ENCODE measurements around the gene TSSK6. TPM values are rescaled to one million over a fixed set of nuclear protein-coding genes. Genes with fewer than 3 reads are reported as not detected.

Gene TSSK6
- total and polyA plus RNA-seq, 3 donors from 2014 or later: 117 to 722 (median 125) TPM

GRCh38 chr19:19540715-19541515 lies 25.6 kb upstream of the TSSK6 start:
- no peak overlapping the region for H3K27ac ChIP-seq
- H3K36me3 ChIP-seq (ENCODE audit: low read depth, missing control alignments): no peaks in the 10 kb centered on the region
- TF ChIP-seq POLR2A (IDR thresholded peaks at IDR 0.05): no peak
- H3K9me3 ChIP-seq: no peaks in the 10 kb centered on the region
- 0 to 4% methylated on average over 8 to 34 of the region's 45 CpGs for WGBS, 2 donors
- intact Hi-C loops (cut with DNase I; ENCODE audit: low total_unique reads): no loop called here
- peak overlapping the region; percentile 25 to 33 for H3K4me3 ChIP-seq
- DNase-seq: peak; percentile 69
- no peaks in the 10 kb centered on the region for H3K27me3 ChIP-seq
- H3K4me1 ChIP-seq: peaks cover 12% of the 10 kb centered on the region

DNA sequence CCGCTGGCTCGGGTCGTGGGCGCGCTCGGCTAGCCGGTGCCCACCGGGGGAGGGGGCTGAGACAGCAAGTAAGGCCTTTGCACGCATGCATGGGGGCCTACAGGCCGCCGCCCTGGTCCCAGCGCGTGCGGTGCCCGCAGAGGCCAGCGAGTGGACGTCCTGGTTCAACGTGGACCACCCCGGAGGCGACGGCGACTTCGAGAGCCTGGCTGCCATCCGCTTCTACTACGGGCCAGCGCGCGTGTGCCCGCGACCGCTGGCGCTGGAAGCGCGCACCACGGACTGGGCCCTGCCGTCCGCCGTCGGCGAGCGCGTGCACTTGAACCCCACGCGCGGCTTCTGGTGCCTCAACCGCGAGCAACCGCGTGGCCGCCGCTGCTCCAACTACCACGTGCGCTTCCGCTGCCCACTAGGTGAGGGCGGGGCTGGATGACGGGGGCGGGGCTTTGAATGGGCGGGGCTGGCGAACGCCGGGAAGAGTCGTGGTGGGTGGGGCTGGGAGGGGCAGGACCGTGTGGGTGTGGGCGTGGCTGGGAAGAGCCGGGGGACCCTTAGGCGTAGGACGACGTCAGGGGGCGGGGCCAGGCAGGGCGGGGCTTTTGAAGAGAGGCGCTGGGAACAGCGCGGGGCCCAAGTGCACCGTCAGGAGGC lies 24.8 kb upstream of the TSSK6 start:
- Histone ChIP-seq H3K9me3 (no peaks in the 10 kb centered on the region), H3K4me1 (peaks cover 12% of the 10 kb centered on the region), H3K36me3 (ENCODE audit: low read depth, missing control alignments) (no peaks in the 10 kb centered on the region), H3K27me3 (no peaks in the 10 kb centered on the region), H3K4me3 (peak overlapping the region; percentile 25 to 33), H3K27ac (no peak overlapping the region)
- no peak for TF ChIP-seq POLR2A (IDR thresholded peaks at IDR 0.05)
- TF ChIP-seq CTCF (IDR thresholded peaks at IDR 0.05): no peak
- WGBS, 2 donors: 8 to 9% methylated on average over 9 to 29 of the region's 74 CpGs
- intact Hi-C loops (cut with DNase I; ENCODE audit: low total_unique reads): no loop called here
- DNase-seq: peak; percentile 91

DNA sequence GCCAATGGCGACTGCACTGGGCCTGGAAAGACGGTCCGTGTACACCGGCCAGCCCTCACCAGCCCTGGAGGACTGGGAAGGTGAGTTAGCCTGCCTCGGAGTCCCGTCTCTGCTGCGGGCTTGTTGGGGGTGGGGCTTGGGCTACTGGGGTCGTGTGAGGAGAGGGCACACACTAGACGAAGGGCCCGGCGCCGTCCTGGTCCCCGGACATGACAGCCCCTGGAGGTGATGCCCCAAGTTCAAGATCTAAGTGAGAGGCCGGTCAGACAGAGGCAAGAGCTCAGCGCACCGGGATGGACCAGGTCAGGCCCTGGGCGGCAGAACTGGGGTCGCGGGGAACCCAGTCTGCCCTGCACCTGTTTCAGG lies 24.3 kb upstream of the TSSK6 start:
- DNase-seq: no peak
- Histone ChIP-seq H3K27me3 (no peaks in the 10 kb centered on the region), H3K4me3 (no peak overlapping the region), H3K9me3 (no peaks in the 10 kb centered on the region), H3K27ac (no peak overlapping the region), H3K4me1 (peaks cover 12% of the 10 kb centered on the region), H3K36me3 (ENCODE audit: low read depth, missing control alignments) (no peaks in the 10 kb centered on the region)
- intact Hi-C loops (cut with DNase I; ENCODE audit: low total_unique reads): no loop called here
- TF ChIP-seq POLR2A (IDR thresholded peaks at IDR 0.05): no peak
- WGBS, 2 donors: 45 to 46% methylated on average over 5 to 16 of the region's 19 CpGs

DNA sequence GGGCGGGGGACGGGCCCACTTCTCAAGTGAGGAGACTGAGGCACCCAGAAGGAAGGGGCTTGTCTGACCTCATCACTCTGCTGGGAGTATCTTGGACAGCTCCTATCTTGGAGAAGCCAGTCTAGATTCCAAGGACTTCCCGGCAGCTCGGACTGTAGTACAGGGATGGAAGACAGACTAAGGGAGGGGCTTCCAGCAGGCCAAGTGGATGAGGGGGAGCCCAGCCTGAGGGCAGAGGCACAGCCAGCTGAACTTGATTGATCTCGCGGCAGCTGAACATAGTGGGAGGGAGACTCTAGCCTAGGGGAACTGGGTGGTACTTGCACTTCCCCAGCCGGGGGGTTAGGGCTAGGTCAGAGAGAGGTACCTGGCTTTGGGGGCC lies 23.4 kb upstream of the TSSK6 start:
- 9 to 16% methylated on average over 5 to 7 of the region's 7 CpGs for WGBS, 2 donors
- intact Hi-C loops (cut with DNase I; ENCODE audit: low total_unique reads): no loop called here
- Histone ChIP-seq H3K4me3 (peak overlapping the region in 1 of 2 donors; percentile 52), H3K9me3 (no peaks in the 10 kb centered on the region), H3K27ac (no peak overlapping the region), H3K4me1 (peaks cover 12% of the 10 kb centered on the region), H3K36me3 (ENCODE audit: low read depth, missing control alignments) (no peaks in the 10 kb centered on the region), H3K27me3 (no peaks in the 10 kb centered on the region)
- no peak for DNase-seq
- TF ChIP-seq CTCF (IDR thresholded peaks at IDR 0.05) (no peak), POLR2A (IDR thresholded peaks at IDR 0.05) (no peak)

- intact Hi-C loops (cut with DNase I; ENCODE audit: low total_unique reads): no loop called here
- Histone ChIP-seq H3K36me3 (ENCODE audit: low read depth, missing control alignments) (no peaks in the 10 kb centered on the region), H3K9me3 (no peaks in the 10 kb centered on the region), H3K4me1 (peaks cover 12% of the 10 kb centered on the region), H3K4me3 (peak within 1 kb of the TSS; percentile 1 to 52), H3K27ac (no peak within 1 kb of the TSS), H3K27me3 (no peaks in the 10 kb centered on the region)
- TF ChIP-seq POLR2A (IDR thresholded peaks at IDR 0.05) (no peak), CTCF (IDR thresholded peaks at IDR 0.05) (no peak)
- peak; percentile 67 for DNase-seq
- WGBS, 2 donors: 3 to 5% methylated on average over 15 to 31 of the region's 56 CpGs
These were observed 22.9 kb upstream of the TSSK6 start, which contains the start of gene CILP2 for GRCh38 chr19:19538061-19538784. Gene CILP2 (plus strand): TSS chr19:19538265. CDS start chr19:19538350, 85 bp downstream.

Data from testis (tissue), 3 donors.